CD4-positive, alpha-beta T cell (primary cell): ENCODE data around the gene FIBCD1. TPM values are rescaled to one million over a fixed set of nuclear protein-coding genes. Genes with fewer than 3 reads are reported as not detected.

Source experiments
- ATAC-seq: fragments of 200-7000 bp; cut with Tn5 transposase; one replicate; pipeline ENCODE4 v1.10.0; 2022; ENCODE audit warnings: mild to moderate bottlenecking; ENCODE audit not compliant: poor library complexity
- CTCF ChIA-PET: fragments of 350-600 bp; sonication (Branson Sonifier 250); formaldehyde crosslinking; loops from one replicate; lab custom pipeline; 2021; ENCODE audit warnings: antibody characterized with exemption, inconsistent platforms; lab: Charles Lee
- POLR2A ChIA-PET: fragments of 350-600 bp; sonication (Branson Sonifier 250); formaldehyde crosslinking; loops from one replicate; lab custom pipeline; 2021; ENCODE audit warnings: antibody characterized with exemption, inconsistent platforms; lab: Charles Lee
- DNase-seq, 14 experiments: peaks; one replicate each; pipeline ENCODE4 v3.0.0-alpha.2; 2013 to 2020; ENCODE audit warnings: mixed read lengths in 2 of 14
- H3K27ac ChIP-seq, 2 donors: one replicate each; pipeline versions ENCODE4 v1.5.1 to v1.7.0; 2013; ENCODE audit warnings: low read length in 2 of 2, low read depth in 1 of 2, mild to moderate bottlenecking in 1 of 2
- H3K27me3 ChIP-seq, 2 experiments: 1 replicate in 1 of 2; 2 replicates in 1 of 2; pipeline versions ENCODE4 v1.6.1 to v1.7.0; 2013; ENCODE audit warnings: low read length in 2 of 2, control low read depth in 1 of 2, mild to moderate bottlenecking in 1 of 2, moderate library complexity in 1 of 2; ENCODE audit not compliant: insufficient read depth in 2 of 2, control insufficient read depth in 1 of 2
- H3K36me3 ChIP-seq: one replicate; pipeline ENCODE4 v1.6.1; 2013; ENCODE audit warnings: low read length, control low read depth; ENCODE audit not compliant: insufficient read depth
- H3K4me1 ChIP-seq: one replicate; pipeline ENCODE4 v1.6.1; 2013; ENCODE audit warnings: low read length, control low read depth; ENCODE audit not compliant: insufficient read depth
- H3K4me3 ChIP-seq: one replicate; pipeline ENCODE4 v1.5.1; 2013; ENCODE audit warnings: mild to moderate bottlenecking, low read length, moderate library complexity
- H3K9me3 ChIP-seq, 2 experiments: 1 replicate in 1 of 2; 2 replicates in 1 of 2; pipeline versions ENCODE4 v1.6.1 to v1.7.0; 2013; ENCODE audit warnings: low read length in 2 of 2, mild to moderate bottlenecking in 2 of 2, control low read depth in 1 of 2, moderate library complexity in 1 of 2; ENCODE audit not compliant: control insufficient read depth in 1 of 2, insufficient read depth in 1 of 2
- H3K27ac Mint-ChIP-seq: one replicate; pipeline ENCODE4 v1.8.0; 2020; ENCODE audit warnings: mixed read lengths
- H3K27me3 Mint-ChIP-seq: one replicate; pipeline ENCODE4 v1.8.0; 2021; ENCODE audit warnings: mixed read lengths
- H3K36me3 Mint-ChIP-seq: one replicate; pipeline ENCODE4 v1.8.0; 2021; ENCODE audit warnings: low read depth, mixed read lengths
- H3K4me1 Mint-ChIP-seq: one replicate; pipeline ENCODE4 v1.8.0; 2021; ENCODE audit warnings: low read depth, mixed read lengths
- H3K4me3 Mint-ChIP-seq: one replicate; pipeline ENCODE4 v1.8.0; 2020; ENCODE audit warnings: mild to moderate bottlenecking, mixed read lengths
- H3K9me3 Mint-ChIP-seq: one replicate; pipeline ENCODE4 v1.8.0; 2020; ENCODE audit warnings: mixed read lengths
- CTCF ChIP-seq: fragments of 200-600 bp; IDR thresholded peaks from one replicate; pipeline ENCODE4 v1.8.0; 2022; ENCODE audit warnings: antibody characterized with exemption, mild to moderate bottlenecking
- intact Hi-C, 2 experiments: fragments of 100-400 bp; cut with DNase I in 1 of 2; cut with micrococcal nuclease in 1 of 2; formaldehyde crosslinking; loops; one replicate each; pipeline versions ENCODE4 v1.15.1 to v1.9.0; 2023 to 2025; cut with DNase I, micrococcal nuclease
- total RNA-seq, 174 experiments: library from RNA in 2 of 174; stranded (reverse) in 2 of 174; gene quantifications; one replicate each; pipeline ENCODE4 v1.2.3 and lab custom pipeline; 2021 to 2026

Gene FIBCD1
- total RNA-seq, 2 experiments from 2014 or later: not detected

DNA sequence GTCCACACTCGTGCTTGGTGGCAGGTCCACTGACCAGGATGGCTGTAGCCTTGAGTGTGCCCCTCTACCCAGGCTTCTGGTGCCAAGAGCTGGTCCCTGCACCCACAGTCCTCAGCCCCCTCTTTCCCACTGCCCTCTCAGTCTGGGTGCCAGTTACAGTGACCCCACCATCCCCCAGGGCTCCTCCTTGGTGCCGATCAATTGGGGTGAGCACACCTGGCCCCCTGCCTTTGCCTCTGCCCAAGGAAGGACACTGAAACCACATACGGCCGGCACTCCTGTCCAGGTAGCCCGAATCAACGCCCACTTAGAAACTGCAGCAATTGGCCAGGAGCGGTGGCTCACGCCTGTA lies 24.0 kb downstream of the FIBCD1 start:
- no peaks in the 10 kb centered on the region for H3K36me3 Mint-ChIP-seq
- intact Hi-C loops: no loop called here
- H3K4me3 Mint-ChIP-seq: no peak overlapping the region
- no peak for TF ChIP-seq CTCF
- Histone ChIP-seq H3K4me1 (no peaks in the 10 kb centered on the region), H3K4me3 (no peak overlapping the region), H3K27ac (no peak overlapping the region), H3K36me3 (no peaks in the 10 kb centered on the region), H3K9me3 (no peaks in the 10 kb centered on the region), H3K27me3 (no peaks in the 10 kb centered on the region)
- ATAC-seq (no peak), DNase-seq (no peak)
- H3K27ac Mint-ChIP-seq: no peak overlapping the region
- H3K27me3 Mint-ChIP-seq: no peaks in the 10 kb centered on the region
- no peaks in the 10 kb centered on the region for H3K9me3 Mint-ChIP-seq
- ChIA-PET CTCF (no interaction called here), POLR2A (no interaction called here)
- no peaks in the 10 kb centered on the region for H3K4me1 Mint-ChIP-seq

DNA sequence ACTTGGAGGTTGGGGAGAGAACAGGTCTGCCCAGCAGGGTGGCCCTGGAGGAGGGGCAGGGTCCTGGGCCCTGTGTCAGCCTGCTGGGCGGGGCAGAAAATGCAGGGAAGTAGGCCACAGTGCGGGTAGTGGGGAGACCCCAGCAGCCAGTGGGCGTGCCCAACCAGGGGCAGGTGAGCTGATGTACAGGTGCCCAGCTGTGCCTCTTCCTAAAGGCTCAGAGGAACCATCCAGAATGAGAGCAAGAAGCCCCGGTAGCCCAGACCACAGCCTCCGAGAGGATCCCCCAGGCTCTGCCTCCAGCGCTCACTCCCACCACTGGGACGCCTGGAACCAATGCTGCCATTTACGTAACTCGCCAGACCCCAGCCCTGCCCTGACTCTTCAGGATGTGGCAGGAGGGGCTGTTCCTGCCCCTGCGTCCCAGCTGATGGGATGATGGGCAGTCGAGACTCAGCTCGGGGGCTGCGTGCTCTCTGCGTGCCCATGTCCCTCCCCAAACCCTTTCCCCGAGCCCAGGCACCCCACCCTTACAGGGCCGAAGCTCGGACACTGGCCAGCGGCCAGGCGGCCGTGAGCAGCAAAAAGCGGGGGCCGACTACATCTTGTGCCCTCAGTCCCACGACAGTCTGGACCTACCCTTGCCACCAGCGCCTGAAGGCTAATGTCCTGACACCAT lies 24.5 kb downstream of the FIBCD1 start:
- ChIA-PET CTCF (no interaction called here), POLR2A (no interaction called here)
- ATAC-seq (no peak), DNase-seq (no peak)
- Histone ChIP-seq H3K27me3 (no peaks in the 10 kb centered on the region), H3K4me3 (no peak overlapping the region), H3K9me3 (no peaks in the 10 kb centered on the region), H3K27ac (no peak overlapping the region), H3K4me1 (no peaks in the 10 kb centered on the region), H3K36me3 (no peaks in the 10 kb centered on the region)
- H3K4me1 Mint-ChIP-seq: no peaks in the 10 kb centered on the region
- H3K27ac Mint-ChIP-seq: no peak overlapping the region
- H3K27me3 Mint-ChIP-seq: no peaks in the 10 kb centered on the region
- intact Hi-C loops: no loop called here
- H3K36me3 Mint-ChIP-seq: no peaks in the 10 kb centered on the region
- no peak for TF ChIP-seq CTCF
- H3K9me3 Mint-ChIP-seq: no peaks in the 10 kb centered on the region
- no peak overlapping the region for H3K4me3 Mint-ChIP-seq

GRCh38 chr9:130913599-130914416 lies 25.2 kb downstream of the FIBCD1 start:
- H3K36me3 ChIP-seq: no peaks in the 10 kb centered on the region
- ChIA-PET CTCF (no interaction called here), POLR2A (no interaction called here)
- H3K9me3 ChIP-seq: no peaks in the 10 kb centered on the region
- no peak overlapping the region for H3K4me3 Mint-ChIP-seq
- H3K4me1 ChIP-seq: no peaks in the 10 kb centered on the region
- no peak overlapping the region for H3K4me3 ChIP-seq
- no peak for DNase-seq
- H3K27ac ChIP-seq: no peak overlapping the region
- no peaks in the 10 kb centered on the region for H3K27me3 Mint-ChIP-seq
- H3K27me3 ChIP-seq: no peaks in the 10 kb centered on the region
- ATAC-seq: no peak
- intact Hi-C loops: no loop called here
- no peak for TF ChIP-seq CTCF
- H3K36me3 Mint-ChIP-seq: no peaks in the 10 kb centered on the region
- no peak overlapping the region for H3K27ac Mint-ChIP-seq
- H3K4me1 Mint-ChIP-seq: no peaks in the 10 kb centered on the region
- no peaks in the 10 kb centered on the region for H3K9me3 Mint-ChIP-seq
